ENCODE measurements around the gene TMEM250. TPM values are rescaled to one million over a fixed set of nuclear protein-coding genes. Genes with fewer than 3 reads are reported as not detected.
A peak's percentile ranks its signal among the peaks of the same experiment; 100 is the strongest.

The TMEM250 gene, protein sequence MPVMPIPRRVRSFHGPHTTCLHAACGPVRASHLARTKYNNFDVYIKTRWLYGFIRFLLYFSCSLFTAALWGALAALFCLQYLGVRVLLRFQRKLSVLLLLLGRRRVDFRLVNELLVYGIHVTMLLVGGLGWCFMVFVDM
- polyA plus RNA-seq: 10 to 100 TPM; 44.3 to 78.6 (median 44.6) TPM

DNA sequence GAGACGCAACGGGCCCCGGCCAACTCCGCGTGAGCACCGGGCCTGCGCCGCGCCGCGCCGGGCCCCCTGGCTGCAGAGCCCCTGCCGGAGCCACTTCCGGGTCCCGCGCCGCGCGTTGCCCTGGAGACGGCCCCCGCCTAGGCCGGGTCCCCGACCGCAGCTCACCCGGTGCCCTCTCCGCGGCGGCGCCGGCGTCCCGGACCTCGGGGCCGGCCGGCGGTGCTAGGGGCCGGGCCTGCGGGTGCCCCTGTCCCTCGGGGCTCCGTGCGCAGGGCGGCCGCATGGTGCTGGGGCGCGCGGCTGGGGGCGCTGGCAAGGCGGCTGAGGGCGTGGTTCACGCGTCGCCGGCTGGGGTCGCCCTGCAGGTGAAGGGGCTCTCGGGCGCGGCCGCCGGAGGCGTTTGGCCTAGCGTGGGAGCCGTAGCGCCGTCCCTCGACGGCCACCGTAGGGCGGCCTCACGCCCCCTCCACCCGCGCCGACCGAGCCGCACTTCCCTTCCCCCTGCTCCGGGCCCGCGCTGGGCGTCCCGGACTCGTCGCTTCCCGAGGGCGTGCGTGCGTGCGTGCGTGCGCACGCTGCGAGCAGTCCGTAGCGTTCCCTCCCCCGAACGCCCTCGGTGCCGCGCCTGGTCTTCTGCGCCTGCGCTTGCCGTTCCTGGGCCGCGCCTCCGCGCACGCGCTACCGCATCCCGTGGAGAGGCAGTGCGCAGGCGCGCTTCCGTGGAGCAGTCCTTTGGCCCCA, at the start of gene TMEM250:
Gene TMEM250 (minus strand): TSS at position 556 of the 741 bp plus-strand sequence. CDS start 1,975 bp downstream, outside the sequence.
- H3K9me3 Mint-ChIP-seq: no peaks in the 10 kb centered on the region
- H3K27ac Mint-ChIP-seq: peak within 1 kb of the TSS; percentile 20 to 87 (median 81)
- H3K4me3 Mint-ChIP-seq: peak within 1 kb of the TSS; percentile 79 to 83 (median 80)

DNA sequence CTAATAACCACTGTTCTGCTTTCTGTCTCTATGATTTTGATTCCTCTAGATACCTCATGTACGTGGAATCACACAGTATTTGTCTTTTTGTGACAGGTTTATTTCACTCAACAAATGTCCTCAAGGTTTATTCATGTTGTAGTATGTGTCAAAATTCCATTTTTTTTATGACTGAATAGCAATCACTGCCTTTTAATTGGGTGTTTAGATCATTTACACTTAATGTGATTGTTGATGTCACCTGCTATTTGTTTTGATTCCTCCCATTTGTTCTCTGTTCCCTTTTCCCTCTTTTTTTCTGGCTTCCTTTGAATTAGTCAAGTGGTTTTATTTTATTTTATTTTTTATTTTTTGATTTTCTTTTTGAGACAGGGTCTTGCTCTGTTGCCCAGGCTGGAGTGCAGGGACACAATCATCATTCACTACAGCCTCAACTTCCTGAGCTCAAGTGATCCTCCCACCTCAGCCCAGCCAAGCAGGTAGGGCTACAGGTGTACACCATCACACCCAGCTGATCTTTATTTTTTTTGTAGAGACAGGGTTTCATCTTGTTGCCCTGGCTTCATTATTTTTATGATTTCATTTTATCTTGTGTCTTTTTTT, 44.7 kb upstream of the TMEM250 start:
- Mint-ChIP-seq H3K36me3 (no peaks in the 10 kb centered on the region), H3K4me1 (no peaks in the 10 kb centered on the region), H3K9me3 (peaks cover 0 to 8% (median 0%) of the 10 kb centered on the region in 6 donors), H3K27me3 (ENCODE audit: low read depth in 3 of 3) (peaks cover 2 to 7% (median 3%) of the 10 kb centered on the region in 3 donors), H3K27ac (no peak overlapping the region), H3K4me3 (no peak overlapping the region)
- DNase-seq: no peak

More for the DNA sequence above, at the start of gene TMEM250:
- peaks cover 3 to 13% (median 5%) of the 10 kb centered on the region in 3 donors for H3K27me3 Mint-ChIP-seq (ENCODE audit: low read depth in 3 of 3)
- H3K36me3 Mint-ChIP-seq: no peaks in the 10 kb centered on the region
- H3K4me1 Mint-ChIP-seq: peaks cover 9 to 11% of the 10 kb centered on the region in 2 donors
- peak; percentile 96 to 97 (median 97) for DNase-seq

DNA sequence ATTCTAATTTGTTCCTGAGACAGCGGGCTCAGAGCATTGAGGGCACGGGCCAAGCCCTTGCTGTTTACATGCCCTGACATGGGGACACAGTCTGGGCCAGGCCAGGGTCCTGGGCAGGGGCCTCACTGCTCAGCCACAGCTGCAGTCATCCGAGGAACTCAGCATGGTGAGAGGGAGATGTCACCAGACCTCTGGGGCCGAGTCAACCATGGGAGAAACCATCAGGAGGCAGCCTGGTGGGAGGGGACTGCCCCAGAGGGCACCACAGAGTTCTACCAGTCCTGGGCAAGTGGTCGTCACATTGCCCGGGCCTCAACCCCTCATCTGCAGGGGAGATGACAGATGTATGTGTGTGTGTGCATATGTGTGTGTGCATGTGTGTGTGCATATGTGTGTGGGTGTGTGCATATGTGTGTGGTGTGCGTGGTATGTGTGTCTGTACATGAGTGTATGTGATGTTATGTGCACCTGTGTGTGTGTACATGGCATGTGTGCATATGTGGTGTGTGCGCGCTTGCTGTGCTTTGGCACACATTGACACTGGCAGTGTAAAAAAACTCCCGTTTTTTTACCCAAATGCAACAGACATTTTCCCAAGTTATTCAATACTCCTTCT, 42.4 kb upstream of the TMEM250 start:
- Mint-ChIP-seq H3K9me3 (peaks cover 0 to 8% (median 0%) of the 10 kb centered on the region in 6 donors), H3K27ac (no peak overlapping the region)

DNA sequence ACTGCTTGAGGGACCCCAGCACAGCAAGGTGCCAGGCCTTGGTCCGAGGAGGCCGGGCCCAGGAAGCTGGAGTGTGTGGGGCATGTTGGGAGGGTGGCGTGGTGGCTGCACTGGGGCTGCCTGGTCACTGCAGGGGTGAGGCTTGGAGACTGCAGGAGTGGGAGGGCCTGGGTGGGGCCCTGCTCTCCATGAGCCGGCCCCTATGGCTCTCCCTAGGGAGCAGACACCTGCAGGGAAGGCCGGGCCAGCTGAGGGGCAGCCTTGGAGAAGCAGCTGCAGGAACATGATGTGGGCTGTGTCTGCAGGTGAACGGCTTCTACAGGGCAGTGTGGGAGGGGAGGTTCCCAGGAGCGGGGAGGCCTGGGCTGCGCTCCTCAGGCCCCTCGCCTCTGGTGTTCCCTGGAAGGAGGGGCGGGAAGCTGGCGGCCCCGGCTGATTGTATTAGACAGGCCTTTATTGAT, 41.7 kb upstream of the TMEM250 start:
- H3K27ac Mint-ChIP-seq: no peak overlapping the region
- DNase-seq: no peak
- H3K9me3 Mint-ChIP-seq: peaks cover 0 to 8% (median 0%) of the 10 kb centered on the region in 6 donors
- no peak overlapping the region for H3K4me3 Mint-ChIP-seq
- H3K36me3 Mint-ChIP-seq: no peaks in the 10 kb centered on the region
- H3K27me3 Mint-ChIP-seq (ENCODE audit: low read depth in 3 of 3): peaks cover 1 to 3% (median 2%) of the 10 kb centered on the region in 3 donors
- H3K4me1 Mint-ChIP-seq: no peaks in the 10 kb centered on the region

More for the DNA sequence above, 42.4 kb upstream of the TMEM250 start:
- H3K36me3 Mint-ChIP-seq: no peaks in the 10 kb centered on the region
- no peak for DNase-seq
- H3K27me3 Mint-ChIP-seq (ENCODE audit: low read depth in 3 of 3): peaks cover 1 to 3% (median 2%) of the 10 kb centered on the region in 3 donors
- H3K4me3 Mint-ChIP-seq: no peak overlapping the region
- no peaks in the 10 kb centered on the region for H3K4me1 Mint-ChIP-seq

DNA sequence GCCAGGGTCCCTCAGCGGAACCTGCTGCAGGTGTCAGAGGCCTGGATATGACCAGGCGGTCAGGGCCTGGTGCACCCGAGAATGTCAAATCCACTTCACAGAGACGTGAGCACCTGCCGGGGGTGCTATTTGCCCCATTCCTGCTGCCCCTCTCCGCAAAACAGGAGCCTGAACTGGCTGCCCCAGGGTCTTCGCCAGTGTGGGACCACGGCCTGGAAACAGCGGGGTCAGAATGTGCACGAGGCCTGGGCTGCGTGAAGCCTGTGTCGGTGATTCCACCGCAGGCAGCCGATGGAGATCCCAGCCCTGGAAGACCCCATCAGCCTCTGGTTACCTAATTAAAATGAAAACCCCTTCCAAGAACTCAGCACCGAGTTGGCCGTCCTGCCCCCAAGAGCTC, 41.2 kb upstream of the TMEM250 start:
- peaks cover 1 to 3% (median 1%) of the 10 kb centered on the region in 3 donors for H3K27me3 Mint-ChIP-seq (ENCODE audit: low read depth in 3 of 3)
- no peak overlapping the region for H3K4me3 Mint-ChIP-seq
- H3K4me1 Mint-ChIP-seq: no peaks in the 10 kb centered on the region
- peaks cover 0 to 8% (median 0%) of the 10 kb centered on the region in 6 donors for H3K9me3 Mint-ChIP-seq
- H3K27ac Mint-ChIP-seq: no peak overlapping the region
- no peak for DNase-seq
- H3K36me3 Mint-ChIP-seq: no peaks in the 10 kb centered on the region

DNA sequence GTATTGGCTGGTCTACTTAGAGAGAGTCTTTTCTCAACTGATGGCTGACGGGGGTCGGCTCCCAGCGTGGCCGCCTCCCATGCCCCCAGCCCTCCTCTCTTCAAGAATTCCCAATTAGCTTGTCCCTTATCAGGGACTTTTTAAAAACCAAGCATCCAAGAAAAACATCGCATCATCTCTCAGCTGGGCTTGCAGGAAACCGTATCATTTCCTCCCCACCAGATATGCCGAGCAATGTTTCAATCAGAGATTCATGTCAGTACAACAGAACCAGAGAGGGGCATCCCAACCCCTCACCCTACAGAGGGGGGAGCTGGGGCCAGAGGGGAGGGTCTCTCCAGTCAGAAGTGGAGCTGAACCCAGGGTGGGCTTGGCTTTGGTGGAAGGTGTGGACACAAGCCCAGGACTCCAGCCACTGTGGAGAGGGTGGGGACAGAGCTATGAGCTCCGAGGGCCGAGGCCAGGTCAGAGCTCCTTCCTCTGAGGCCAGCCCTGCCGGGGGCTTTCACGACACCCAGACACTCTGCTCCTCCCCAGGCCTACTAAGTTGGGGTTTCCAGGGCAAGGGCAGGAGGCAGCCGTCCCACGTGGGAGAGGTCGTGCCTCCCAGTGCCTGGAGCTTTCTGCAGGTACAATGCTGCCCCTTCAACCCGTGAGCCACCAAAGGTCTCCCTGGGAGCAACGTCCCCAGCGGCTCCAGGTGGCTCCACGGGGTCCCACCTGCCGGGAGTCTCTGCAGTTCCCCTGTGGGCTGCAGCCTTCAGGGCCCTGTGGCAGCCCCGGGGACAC, 39.0 kb upstream of the TMEM250 start:
- Mint-ChIP-seq H3K4me3 (no peak overlapping the region), H3K27ac (peak overlapping the region in 1 of 6 donors; percentile 50), H3K9me3 (no peaks in the 10 kb centered on the region), H3K36me3 (no peaks in the 10 kb centered on the region), H3K27me3 (ENCODE audit: low read depth in 3 of 3) (peaks cover 0 to 4% (median 1%) of the 10 kb centered on the region in 3 donors), H3K4me1 (no peaks in the 10 kb centered on the region)
- no peak for DNase-seq

DNA sequence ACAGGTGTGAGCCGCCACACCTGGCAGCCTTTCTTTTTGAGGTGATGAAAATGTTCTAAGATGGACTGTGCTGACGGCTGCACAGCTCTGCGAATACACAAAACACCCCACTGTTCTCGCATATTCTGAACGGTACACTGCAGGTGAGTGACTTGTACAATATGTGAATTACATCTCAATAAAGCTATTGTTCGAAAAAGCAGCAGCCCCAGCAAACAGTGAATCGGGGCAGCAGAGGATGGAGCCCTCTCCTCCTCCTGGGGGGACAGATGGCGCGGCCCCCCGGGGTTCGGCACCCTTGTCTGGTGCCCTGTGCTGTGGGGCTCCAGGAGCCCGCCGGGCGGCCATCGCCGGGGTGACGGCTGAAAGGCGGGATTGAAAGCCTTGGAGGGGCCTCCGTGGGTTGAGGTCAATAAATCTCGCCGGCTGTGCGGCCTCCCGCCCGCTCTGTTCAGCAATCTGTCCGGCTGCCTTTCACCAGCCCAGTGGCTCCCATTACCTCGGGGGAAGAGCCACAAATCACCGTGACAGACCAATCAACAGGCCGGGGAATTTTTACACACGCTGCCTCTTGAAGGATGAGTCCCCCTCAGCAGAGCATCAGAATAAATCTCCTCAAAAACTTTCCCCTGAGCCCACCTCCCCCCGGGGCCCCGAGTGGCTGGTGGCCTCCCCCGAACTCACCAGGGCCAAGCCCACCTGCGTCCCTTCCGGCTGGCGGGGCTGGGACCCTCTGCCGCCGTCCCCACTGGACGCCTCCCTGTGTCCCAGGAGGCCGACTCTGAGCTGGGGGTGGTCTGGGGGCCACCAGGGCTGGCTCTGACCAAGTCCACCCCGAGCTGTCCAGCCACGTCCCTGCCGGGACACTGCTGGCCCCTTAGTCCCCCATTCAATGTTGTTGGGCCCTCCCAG, 37.8 kb upstream of the TMEM250 start:
- Mint-ChIP-seq H3K27ac (no peak overlapping the region), H3K36me3 (no peaks in the 10 kb centered on the region), H3K4me1 (no peaks in the 10 kb centered on the region), H3K4me3 (no peak overlapping the region), H3K9me3 (no peaks in the 10 kb centered on the region), H3K27me3 (ENCODE audit: low read depth in 3 of 3) (peaks cover 1 to 4% (median 2%) of the 10 kb centered on the region in 3 donors)
- DNase-seq: no peak

DNA sequence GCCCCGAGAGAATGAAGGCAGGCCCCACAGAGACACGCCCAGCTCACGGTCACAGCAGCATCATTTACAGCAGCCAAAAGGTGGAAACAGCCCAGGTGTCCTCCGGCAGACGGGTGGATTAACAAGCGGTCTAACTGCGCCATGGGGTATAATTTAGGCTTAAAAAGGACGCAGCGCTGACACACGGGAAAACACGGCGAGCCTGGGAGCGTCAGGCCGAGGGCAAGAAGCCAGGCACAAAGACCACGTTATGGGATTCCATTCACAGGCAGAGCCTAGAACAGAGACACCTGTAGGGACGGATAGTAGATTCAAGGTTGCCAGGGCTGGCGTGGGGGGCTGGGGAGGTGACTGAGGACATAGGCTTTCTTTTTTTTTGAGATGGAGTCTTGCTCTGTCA, 36.9 kb upstream of the TMEM250 start:
- H3K36me3 Mint-ChIP-seq: no peaks in the 10 kb centered on the region
- H3K9me3 Mint-ChIP-seq: no peaks in the 10 kb centered on the region
- no peak overlapping the region for H3K27ac Mint-ChIP-seq
- H3K27me3 Mint-ChIP-seq (ENCODE audit: low read depth in 3 of 3): peaks cover 1 to 4% (median 2%) of the 10 kb centered on the region in 3 donors
- DNase-seq: no peak
- no peaks in the 10 kb centered on the region for H3K4me1 Mint-ChIP-seq
- H3K4me3 Mint-ChIP-seq: no peak overlapping the region

DNA sequence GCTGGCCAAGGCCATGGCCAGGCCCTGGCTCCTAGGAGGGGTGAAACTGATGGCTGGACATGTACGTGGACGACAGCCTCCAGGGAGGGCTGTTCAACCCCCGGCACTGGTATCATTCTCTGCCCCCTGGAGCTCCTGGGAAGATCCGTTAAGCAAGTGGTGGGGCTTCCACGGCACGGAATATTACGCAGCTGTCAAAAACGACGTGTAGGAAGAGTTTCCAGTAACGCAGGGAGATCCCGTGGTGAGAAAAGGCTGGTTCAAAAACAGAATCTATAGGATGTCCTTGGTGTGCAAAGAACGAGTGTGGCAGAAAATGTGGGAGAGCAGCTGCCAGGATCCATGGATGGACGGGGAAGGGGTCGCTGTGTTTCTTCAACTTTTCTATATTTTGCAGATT, 36.3 kb upstream of the TMEM250 start:
- Mint-ChIP-seq H3K36me3 (no peaks in the 10 kb centered on the region), H3K27me3 (ENCODE audit: low read depth in 3 of 3) (peaks cover 0 to 4% (median 2%) of the 10 kb centered on the region in 3 donors), H3K4me1 (no peaks in the 10 kb centered on the region), H3K4me3 (no peak overlapping the region), H3K27ac (no peak overlapping the region), H3K9me3 (no peaks in the 10 kb centered on the region)
- DNase-seq: no peak

DNA sequence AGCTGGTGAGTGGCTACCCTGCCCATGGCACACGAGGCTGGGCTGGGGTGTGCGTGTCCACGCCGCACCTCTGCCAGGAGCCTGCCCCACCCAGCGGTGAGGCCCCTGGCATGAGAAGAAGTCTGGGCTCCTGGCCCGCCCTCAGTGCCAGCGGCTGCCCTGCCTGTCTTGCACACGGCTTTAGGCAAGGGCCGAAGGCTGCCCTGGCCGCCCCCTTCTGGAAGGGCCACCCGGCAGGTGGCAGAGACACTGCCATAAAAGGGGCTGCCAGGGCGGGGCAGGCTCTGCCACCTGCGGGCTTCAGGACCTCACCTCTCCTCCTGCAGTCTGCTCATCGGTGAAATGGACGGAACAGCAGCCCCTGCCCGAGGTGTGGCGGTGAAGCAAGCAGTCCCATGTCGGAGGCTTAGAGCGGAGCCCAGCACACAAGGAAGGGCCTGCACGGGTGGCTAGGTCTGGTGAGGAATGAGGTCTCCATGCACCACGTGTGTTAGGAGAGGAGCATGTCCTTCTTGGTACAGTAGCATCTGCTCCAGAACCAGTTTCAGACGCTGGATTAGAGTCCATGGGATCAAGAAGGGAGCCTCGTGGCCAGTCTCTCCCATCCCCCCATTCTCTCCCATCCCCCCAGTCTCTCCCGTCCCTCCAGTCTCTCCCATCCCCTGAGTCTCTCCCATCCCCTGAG, 34.8 kb upstream of the TMEM250 start:
- H3K4me1 Mint-ChIP-seq: no peaks in the 10 kb centered on the region
- peaks cover 0 to 4% (median 2%) of the 10 kb centered on the region in 3 donors for H3K27me3 Mint-ChIP-seq (ENCODE audit: low read depth in 3 of 3)
- DNase-seq: no peak
- H3K27ac Mint-ChIP-seq: no peak overlapping the region
- no peaks in the 10 kb centered on the region for H3K9me3 Mint-ChIP-seq
- no peak overlapping the region for H3K4me3 Mint-ChIP-seq
- no peaks in the 10 kb centered on the region for H3K36me3 Mint-ChIP-seq

DNA sequence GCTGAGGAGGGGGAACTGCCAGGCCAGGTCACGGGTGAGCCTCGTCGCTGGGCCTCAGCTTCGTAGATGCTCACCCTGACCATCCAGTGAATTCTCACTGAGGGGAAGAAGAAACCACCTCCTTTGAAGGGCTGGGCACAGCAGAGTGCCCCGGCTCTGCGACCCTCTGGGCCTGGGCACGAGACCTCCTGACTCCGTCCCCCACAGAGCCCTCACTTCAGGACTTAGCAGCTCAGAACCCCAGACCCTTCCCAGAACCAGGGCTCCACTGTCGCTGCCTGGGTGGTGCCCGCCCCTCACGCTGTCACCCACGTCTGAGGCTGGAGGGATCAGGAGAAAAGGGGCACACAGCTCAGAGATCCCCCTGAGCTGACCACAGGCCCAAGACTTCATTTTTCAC, 34.3 kb upstream of the TMEM250 start:
- no peak for DNase-seq
- H3K27ac Mint-ChIP-seq: no peak overlapping the region
- no peaks in the 10 kb centered on the region for H3K9me3 Mint-ChIP-seq
- H3K4me3 Mint-ChIP-seq: no peak overlapping the region
- no peaks in the 10 kb centered on the region for H3K4me1 Mint-ChIP-seq
- no peaks in the 10 kb centered on the region for H3K36me3 Mint-ChIP-seq
- peaks cover 0 to 4% (median 2%) of the 10 kb centered on the region in 3 donors for H3K27me3 Mint-ChIP-seq (ENCODE audit: low read depth in 3 of 3)

DNA sequence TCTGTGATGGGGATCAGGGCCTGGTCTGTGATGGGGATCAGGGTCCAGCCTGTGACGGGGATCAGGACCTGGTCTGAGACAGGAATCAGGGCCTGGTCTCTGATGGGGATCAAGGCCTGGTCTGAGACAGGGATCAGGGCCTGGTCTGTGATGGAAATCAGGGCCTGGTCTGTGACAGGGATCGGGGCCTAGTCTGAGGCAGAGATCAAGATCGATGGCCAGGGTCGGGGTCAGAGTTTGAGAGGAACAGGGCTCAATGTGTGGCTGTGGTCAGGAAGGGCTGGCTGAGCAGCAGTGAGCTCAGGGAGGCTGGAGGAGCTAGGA, 33.8 kb upstream of the TMEM250 start:
- Mint-ChIP-seq H3K4me3 (no peak overlapping the region), H3K4me1 (no peaks in the 10 kb centered on the region), H3K9me3 (no peaks in the 10 kb centered on the region)

More for the DNA sequence above, 33.8 kb upstream of the TMEM250 start:
- DNase-seq: no peak
- no peak overlapping the region for H3K27ac Mint-ChIP-seq
- H3K27me3 Mint-ChIP-seq (ENCODE audit: low read depth in 3 of 3): peaks cover 0 to 4% (median 2%) of the 10 kb centered on the region in 3 donors
- H3K36me3 Mint-ChIP-seq: no peaks in the 10 kb centered on the region

Measured in immature natural killer cell (primary cell).